GM19455 (cell line): ENCODE results near the gene PRR16.

Experiments used
- ATAC-seq: cut with Tn5 transposase; IDR thresholded peaks from one replicate; pipeline ENCODE4 v1.9.1; 2021; ENCODE audit not compliant: unreplicated experiment

Gene PRR16

DNA sequence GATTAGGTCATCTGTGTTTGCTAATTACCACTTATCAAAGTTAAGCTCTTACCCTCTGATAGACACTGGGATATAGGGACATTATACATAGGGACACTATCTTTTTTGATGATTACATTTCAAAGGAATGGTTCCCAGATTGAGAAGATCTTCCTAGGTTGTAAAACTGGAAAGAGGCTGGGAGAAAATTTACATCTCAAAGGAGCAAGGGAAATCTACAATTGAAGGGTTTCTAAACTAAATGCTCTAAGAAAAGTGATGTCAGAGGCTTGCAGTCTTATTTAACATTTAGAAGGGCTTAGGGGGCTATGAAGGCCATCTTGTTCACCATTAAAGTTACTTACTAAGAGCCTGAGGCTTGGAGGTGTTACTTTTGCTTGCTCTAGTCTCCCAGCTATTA lies 242.8 kb downstream of the PRR16 start:
- ATAC-seq, result no peak

DNA sequence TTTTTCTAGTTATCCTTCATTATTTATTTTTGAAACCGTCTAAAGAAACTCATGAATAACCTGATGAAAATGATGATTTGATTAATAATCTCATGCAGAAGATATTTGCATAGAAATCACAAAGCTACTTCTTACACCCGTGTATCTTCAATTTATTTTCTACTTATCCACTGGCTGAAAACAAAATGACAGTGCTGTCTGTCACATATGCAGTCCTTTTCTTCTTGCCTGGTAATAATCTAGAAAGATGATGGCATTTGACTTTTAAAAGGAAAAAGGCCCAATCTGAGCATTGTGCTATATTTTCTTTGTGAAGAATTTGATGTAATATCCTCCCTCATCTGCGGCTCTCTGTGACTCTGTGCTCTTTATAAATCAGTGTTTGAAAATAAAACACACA lies 253.3 kb downstream of the PRR16 start:
- ATAC-seq, result no peak

DNA sequence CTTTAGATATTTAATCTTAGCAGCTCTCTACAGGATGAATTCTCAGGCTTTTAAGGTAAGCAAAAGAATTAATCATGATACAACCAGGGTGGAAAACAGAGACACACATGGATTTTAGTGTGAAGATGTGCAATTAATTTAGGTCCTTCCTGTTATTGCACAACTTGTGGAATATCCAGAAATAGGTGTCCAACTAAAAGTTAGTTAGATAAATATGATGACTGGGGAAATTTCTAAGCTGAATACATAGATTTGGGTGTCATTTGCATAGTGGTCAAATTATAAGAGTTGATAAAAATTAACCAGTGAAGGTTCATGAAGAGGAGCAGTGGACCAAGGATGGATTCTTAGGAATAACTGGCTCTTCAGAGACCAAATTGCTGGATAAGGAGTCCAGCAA lies 266.1 kb downstream of the PRR16 start:
- ATAC-seq, result no peak

DNA sequence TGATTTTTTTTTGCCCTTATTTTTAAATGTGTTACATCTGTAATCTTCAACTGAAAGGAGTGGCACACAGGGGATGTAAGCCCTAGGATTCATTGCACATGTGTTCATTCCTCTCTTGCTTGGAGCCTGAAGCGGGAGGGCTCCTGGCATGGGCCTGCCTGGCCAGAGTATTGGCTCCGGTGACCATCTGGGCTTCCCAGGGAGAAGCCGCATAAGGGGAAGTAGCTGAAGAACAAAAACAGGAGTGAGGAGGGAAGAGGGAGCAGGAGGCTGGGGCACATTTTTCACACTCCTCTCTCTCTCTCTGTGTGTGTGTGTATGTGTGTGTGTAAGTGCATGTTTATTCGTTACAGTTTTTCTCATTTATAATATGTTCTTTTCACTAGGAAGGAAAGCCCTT lies 269.9 kb downstream of the PRR16 start:
- no peak for ATAC-seq

DNA sequence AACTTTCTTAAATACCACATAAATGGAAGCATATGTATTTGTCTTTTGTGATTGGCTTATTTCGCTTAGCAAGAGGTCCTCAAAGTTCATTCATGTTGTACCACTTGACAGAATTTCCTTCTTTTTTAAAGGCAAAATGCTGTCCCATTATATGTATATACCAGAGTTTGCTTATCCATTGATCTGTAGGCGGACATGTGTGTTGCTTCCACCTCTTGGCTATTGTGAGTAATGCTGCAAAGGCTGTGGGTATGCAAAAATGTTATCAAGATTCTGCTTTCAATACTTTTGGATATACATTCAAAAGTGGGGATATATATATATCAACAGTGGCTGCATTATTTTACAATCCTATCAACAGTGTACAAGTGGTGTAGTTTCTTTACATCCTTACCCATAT lies 271.0 kb downstream of the PRR16 start:
- ATAC-seq, result no peak
